ENCODE results near the gene CLASRP. TPM values are rescaled to one million over a fixed set of nuclear protein-coding genes. Genes with fewer than 3 reads are reported as not detected.
"Not testable (repeated sequence)": the region's sequence is repeated elsewhere in the genome, so short reads cannot be mapped to it uniquely, and the experiment has no call there.

The CLASRP gene
- total and polyA plus RNA-seq, 2 experiments from 2014 or later = 9.2 to 45.1 TPM

GRCh38 chr19:45102481-45102880 is 63.6 kb downstream of the CLASRP start:
- Histone ChIP-seq H3K9me3 (ENCODE audit: low read depth) (no peaks in the 10 kb centered on the region), H3F3A (ENCODE audit: insufficient read depth) (peaks cover 7% of the 10 kb centered on the region; the same call in 1 of the 2 replicates), H3K4me1 (ENCODE audit: insufficient read depth) (peaks cover 15% of the 10 kb centered on the region), H3K9me2 (ENCODE audit: insufficient read depth) (no peaks in the 10 kb centered on the region), H3K4me3 (no peak overlapping the region), H3K27me3 (replicated peaks; ENCODE audit: insufficient read depth) (no peaks in the 10 kb centered on the region), H2AFZ (no peak overlapping the region), H4K20me1 (ENCODE audit: insufficient read depth) (peaks cover 11% of the 10 kb centered on the region), H3K4me2 (ENCODE audit: unreplicated experiment) (no peak overlapping the region), H3K9ac (no peak overlapping the region), H3K27ac (no peak overlapping the region), H3K79me2 (ENCODE audit: insufficient read depth) (peaks cover 100% of the 10 kb centered on the region), H3K36me3 (ENCODE audit: low read depth) (no peaks in the 10 kb centered on the region)
- TF ChIP-seq EZH2phosphoT487 (IDR thresholded peaks at IDR 0.05; ENCODE audit: insufficient read depth, low read depth) (no peak), EZH2 (IDR thresholded peaks at IDR 0.05; ENCODE audit: insufficient read depth, poor library complexity, severe bottlenecking) (no peak)
- WGBS, 2 experiments (ENCODE audit: low coverage in 1 of 2, low lambda C conversion rate in 2 of 2, missing lambda C conversion rate in 2 of 2) = 85 to 87% methylated on average over 7 of the region's 7 CpGs
- DNase-seq = no peak
- in situ Hi-C loops (cut with MboI) = no loop called here

- TF ChIP-seq EZH2phosphoT487 (IDR thresholded peaks at IDR 0.05; ENCODE audit: insufficient read depth, low read depth) (no peak), EZH2 (IDR thresholded peaks at IDR 0.05; ENCODE audit: insufficient read depth, poor library complexity, severe bottlenecking) (no peak)
- peaks cover 100% of the 10 kb centered on the region for H3K79me2 ChIP-seq (ENCODE audit: insufficient read depth)
- no peak overlapping the region for H3K27ac ChIP-seq
- WGBS, 2 experiments (ENCODE audit: low coverage in 1 of 2, low lambda C conversion rate in 2 of 2, missing lambda C conversion rate in 2 of 2) = 36 to 44% methylated on average over 15 of the region's 15 CpGs
- H3K4me1 ChIP-seq (ENCODE audit: insufficient read depth) = peaks cover 10% of the 10 kb centered on the region
- no peak overlapping the region for H3K4me2 ChIP-seq (ENCODE audit: unreplicated experiment)
- H3K9me2 ChIP-seq (ENCODE audit: insufficient read depth) = no peaks in the 10 kb centered on the region
- no peak overlapping the region for H3K4me3 ChIP-seq
- H3K9me3 ChIP-seq (ENCODE audit: low read depth) = no peaks in the 10 kb centered on the region
- H3K36me3 ChIP-seq (ENCODE audit: low read depth) = no peaks in the 10 kb centered on the region
- DNase-seq = no peak
- peaks cover 16% of the 10 kb centered on the region for H4K20me1 ChIP-seq (ENCODE audit: insufficient read depth)
- 0 out of 2 replicates have a peak, but pooled peaks cover under 1% of the 10 kb centered on the region for H3F3A ChIP-seq (ENCODE audit: insufficient read depth)
- H3K27me3 ChIP-seq (replicated peaks; ENCODE audit: insufficient read depth) = no peaks in the 10 kb centered on the region
- H3K9ac ChIP-seq = no peak overlapping the region
- H2AFZ ChIP-seq = no peak overlapping the region
- in situ Hi-C loops (cut with MboI) = no loop called here
These were observed 64.3 kb downstream of the CLASRP start for GRCh38 chr19:45103156-45103507.

GRCh38 chr19:45103508-45104319 is 64.9 kb downstream of the CLASRP start:
- no peaks in the 10 kb centered on the region for H3K27me3 ChIP-seq (replicated peaks; ENCODE audit: insufficient read depth)
- no peaks in the 10 kb centered on the region for H3K9me2 ChIP-seq (ENCODE audit: insufficient read depth)
- no peaks in the 10 kb centered on the region for H3K36me3 ChIP-seq (ENCODE audit: low read depth)
- in situ Hi-C loops (cut with MboI) = no loop called here
- H2AFZ ChIP-seq = no peak overlapping the region
- 73 to 80% methylated on average over 26 of the region's 26 CpGs for WGBS, 2 experiments (ENCODE audit: low coverage in 1 of 2, low lambda C conversion rate in 2 of 2, missing lambda C conversion rate in 2 of 2)
- H3K4me3 ChIP-seq = no peak overlapping the region
- H3K9ac ChIP-seq = no peak overlapping the region
- H3K79me2 ChIP-seq (ENCODE audit: insufficient read depth) = peaks cover 100% of the 10 kb centered on the region
- peaks cover 5% of the 10 kb centered on the region for H3K4me1 ChIP-seq (ENCODE audit: insufficient read depth)
- peaks cover 13% of the 10 kb centered on the region for H4K20me1 ChIP-seq (ENCODE audit: insufficient read depth)
- H3K9me3 ChIP-seq (ENCODE audit: low read depth) = no peaks in the 10 kb centered on the region
- TF ChIP-seq EZH2 (IDR thresholded peaks at IDR 0.05; ENCODE audit: insufficient read depth, poor library complexity, severe bottlenecking) = no peak
- no peak for TF ChIP-seq EZH2phosphoT487 (IDR thresholded peaks at IDR 0.05; ENCODE audit: insufficient read depth, low read depth)
- H3K27ac ChIP-seq = no peak overlapping the region
- no peak for DNase-seq
- H3F3A ChIP-seq (ENCODE audit: insufficient read depth) = no peaks in the 10 kb centered on the region
- H3K4me2 ChIP-seq (ENCODE audit: unreplicated experiment) = no peak overlapping the region

GRCh38 chr19:45104658-45105349 is 66.0 kb downstream of the CLASRP start:
- H3K4me3 ChIP-seq = no peak overlapping the region
- peaks cover 9% of the 10 kb centered on the region for H4K20me1 ChIP-seq (ENCODE audit: insufficient read depth)
- H3K27ac ChIP-seq = no peak overlapping the region
- in situ Hi-C loops (cut with MboI) = no loop called here
- H3K79me2 ChIP-seq (ENCODE audit: insufficient read depth) = peaks cover 100% of the 10 kb centered on the region
- no peaks in the 10 kb centered on the region for H3K36me3 ChIP-seq (ENCODE audit: low read depth)
- H3K4me2 ChIP-seq (ENCODE audit: unreplicated experiment) = no peak overlapping the region
- no peak for DNase-seq
- H3K9me2 ChIP-seq (ENCODE audit: insufficient read depth) = no peaks in the 10 kb centered on the region
- no peak overlapping the region for H3K9ac ChIP-seq
- no peak overlapping the region for H2AFZ ChIP-seq
- no peaks in the 10 kb centered on the region for H3K4me1 ChIP-seq (ENCODE audit: insufficient read depth)
- no peak for TF ChIP-seq EZH2 (IDR thresholded peaks at IDR 0.05; ENCODE audit: insufficient read depth, poor library complexity, severe bottlenecking)
- TF ChIP-seq EZH2phosphoT487 (IDR thresholded peaks at IDR 0.05; ENCODE audit: insufficient read depth, low read depth) = no peak
- no peaks in the 10 kb centered on the region for H3K9me3 ChIP-seq (ENCODE audit: low read depth)
- no peaks in the 10 kb centered on the region for H3F3A ChIP-seq (ENCODE audit: insufficient read depth)
- WGBS, 2 experiments (ENCODE audit: low coverage in 1 of 2, low lambda C conversion rate in 2 of 2, missing lambda C conversion rate in 2 of 2) = 94 to 95% methylated on average over 16 of the region's 16 CpGs
- H3K27me3 ChIP-seq (replicated peaks; ENCODE audit: insufficient read depth) = no peaks in the 10 kb centered on the region

- H3K27ac ChIP-seq; DNase-seq; H2AFZ ChIP-seq; H3K36me3 ChIP-seq (ENCODE audit: low read depth); in situ Hi-C loops (cut with MboI); H3K4me3 ChIP-seq; H3K4me1 ChIP-seq (ENCODE audit: insufficient read depth); H3F3A ChIP-seq (ENCODE audit: insufficient read depth); H3K27me3 ChIP-seq (replicated peaks; ENCODE audit: insufficient read depth); H3K9ac ChIP-seq; H3K4me2 ChIP-seq (ENCODE audit: unreplicated experiment); H3K9me3 ChIP-seq (ENCODE audit: low read depth); H3K9me2 ChIP-seq (ENCODE audit: insufficient read depth): not testable (repeated sequence)
- 92 to 98% methylated on average over 11 of the region's 11 CpGs for WGBS, 2 experiments (ENCODE audit: low coverage in 1 of 2, low lambda C conversion rate in 2 of 2, missing lambda C conversion rate in 2 of 2)
- Histone ChIP-seq H4K20me1 (ENCODE audit: insufficient read depth) (peaks cover 10% of the 10 kb centered on the region), H3K79me2 (ENCODE audit: insufficient read depth) (peaks cover 99% of the 10 kb centered on the region)
These were observed 67.5 kb downstream of the CLASRP start for GRCh38 chr19:45106363-45106762.
